Small intestine (tissue), 7 donors: ENCODE data around the gene SNX14. TPM values are rescaled to one million over a fixed set of nuclear protein-coding genes. Genes with fewer than 3 reads are reported as not detected.
"Not testable (repeated sequence)": the region's sequence is repeated elsewhere in the genome, so short reads cannot be mapped to it uniquely, and the experiment has no call there.

ENCODE experiments used
- DNase-seq, 2 donors: peaks; one replicate each; pipeline versions ENCODE4 v3.0.0 to v3.0.0-alpha.2; 2013
- FAIRE-seq: peaks from 2 replicates; lab custom pipeline; 2012; peaks lifted over from hg19 to GRCh38; lab: Jason Lieb, UNC
- H3K27ac ChIP-seq, 3 donors: one replicate each; pipeline ENCODE4 v1.5.1; 2013; ENCODE audit warnings: low read length in 2 of 3, mild to moderate bottlenecking in 2 of 3, control low read depth in 1 of 3, inconsistent platforms in 1 of 3, low read depth in 1 of 3, moderate library complexity in 1 of 3
- H3K27me3 ChIP-seq, 3 donors: one replicate each; pipeline ENCODE4 v1.6.1; 2013; ENCODE audit warnings: low read length in 3 of 3, inconsistent platforms in 1 of 3; ENCODE audit not compliant: control insufficient read depth in 3 of 3, insufficient read depth in 3 of 3
- H3K36me3 ChIP-seq, 3 donors: one replicate each; pipeline ENCODE4 v1.6.1; 2013; ENCODE audit warnings: low read length in 3 of 3, inconsistent platforms in 1 of 3, low read depth in 1 of 3, mild to moderate bottlenecking in 1 of 3, moderate library complexity in 1 of 3; ENCODE audit not compliant: control insufficient read depth in 3 of 3, insufficient read depth in 2 of 3
- H3K4me1 ChIP-seq, 3 donors: one replicate each; pipeline ENCODE4 v1.6.1; 2013; ENCODE audit warnings: low read length in 2 of 3, inconsistent platforms in 1 of 3, low read depth in 1 of 3, mild to moderate bottlenecking in 1 of 3, moderate library complexity in 1 of 3; ENCODE audit not compliant: control insufficient read depth in 3 of 3, insufficient read depth in 2 of 3
- H3K4me3 ChIP-seq, 3 donors: one replicate each; pipeline ENCODE4 v1.5.1; 2013; ENCODE audit warnings: low read length in 3 of 3, control low read depth in 1 of 3, inconsistent platforms in 1 of 3, low read depth in 1 of 3, mild to moderate bottlenecking in 1 of 3, moderate library complexity in 1 of 3
- H3K9me3 ChIP-seq, 2 donors: one replicate each; pipeline ENCODE4 v1.6.1; 2013; ENCODE audit warnings: low read depth in 1 of 2, low read length in 1 of 2; ENCODE audit not compliant: control insufficient read depth in 2 of 2, insufficient read depth in 1 of 2
- WGBS, 3 donors: extraction: QIAGEN DNeasy Blood & Tissue Kit; methylation state at CpG; one replicate each; pipeline ENCODE4 v1.1.7; 2013; 5-methylcytosine and 5-hydroxymethylcytosine counted together
- polyA plus RNA-seq, 4 donors: library from polyadenylated mRNA; stranded (reverse) in 3 of 4; unstranded in 1 of 4; fragments of 200-250 nt in 3 of 4; fragments of 120-200 nt in 1 of 4; gene quantifications; one replicate each; pipeline versions ENCODE4 v1.2.1 to v1.2.3, GENCODE V29; 2013
- donor health status: healthy with polysubstance abuse.
- donor health status: control.
- donor health status: control.
- donor health status: Bipolar disorder and iron deficiency.
- donor health status: healthy.

SNX14 gene
- polyA plus RNA-seq, 4 donors, result 43.2 to 98.4 (median 54.0) TPM

DNA sequence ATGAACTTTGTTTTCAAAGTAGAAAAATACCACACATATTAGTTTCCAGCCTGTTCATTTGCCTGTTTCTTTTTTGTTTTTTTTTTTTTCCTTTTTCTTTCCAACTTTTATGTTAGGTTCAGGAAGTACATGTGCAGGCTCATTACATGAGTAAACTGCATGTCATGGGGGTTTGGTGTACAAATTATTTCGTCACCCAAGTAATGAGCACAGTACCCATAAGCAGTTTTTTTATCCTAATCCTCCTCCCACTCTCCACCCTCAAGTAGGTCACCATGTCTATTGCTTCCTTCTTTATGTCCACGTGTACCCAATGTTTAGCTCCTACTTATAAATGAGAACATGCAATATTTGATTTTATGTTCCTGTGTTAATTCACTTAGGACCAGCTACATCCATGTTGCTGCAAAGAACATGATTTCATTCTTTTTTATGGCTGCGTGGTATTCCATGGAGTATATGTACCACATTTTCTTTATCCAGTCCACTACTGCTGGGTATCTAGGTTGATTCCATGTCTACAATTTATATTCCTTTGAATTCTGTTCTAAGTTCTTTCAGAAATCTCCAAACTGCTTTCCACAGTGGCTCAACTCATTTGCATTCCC is 31.8 kb downstream of the SNX14 start:
- Histone ChIP-seq H3K4me1 (no peaks in the 10 kb centered on the region), H3K4me3 (no peak overlapping the region), H3K27ac (no peak overlapping the region), H3K36me3 (peaks cover 0 to 20% (median 4%) of the 10 kb centered on the region in 3 donors), H3K9me3 (no peaks in the 10 kb centered on the region), H3K27me3 (no peaks in the 10 kb centered on the region)
- no peak for DNase-seq
- no peak for FAIRE-seq
- WGBS, 3 donors, result 92 to 95% (median 94%) methylated on average over 3 of the region's 3 CpGs

DNA sequence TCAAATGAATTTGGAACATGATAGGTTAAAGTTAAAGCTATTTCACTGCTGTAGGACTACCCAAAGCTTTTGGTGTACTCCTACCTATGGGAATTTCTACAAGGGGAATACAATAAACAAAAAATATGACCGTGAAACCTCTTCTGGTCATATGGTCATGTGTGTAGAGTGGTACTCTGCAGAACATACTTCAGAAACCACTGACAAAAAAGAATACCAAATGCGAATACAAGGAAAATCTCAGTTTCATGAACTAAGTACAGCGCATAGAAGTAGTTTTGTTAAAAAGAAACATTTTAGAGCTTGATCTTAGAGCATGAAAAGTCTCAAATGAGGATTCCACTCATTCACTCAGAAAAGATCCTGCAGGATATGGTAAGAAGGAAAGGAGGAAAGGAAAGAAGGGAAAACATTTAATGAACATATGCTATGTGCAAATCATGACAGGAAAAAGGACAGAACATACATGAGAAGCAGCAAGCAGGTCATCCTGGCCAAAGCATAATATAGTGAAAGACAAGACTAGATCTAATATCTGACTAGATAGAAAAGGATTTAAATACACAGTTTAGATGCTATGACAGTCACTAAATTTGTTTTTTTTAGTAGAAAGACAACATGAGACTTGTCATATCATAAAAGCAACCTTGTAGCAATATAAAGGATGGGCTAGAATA is 36.5 kb downstream of the SNX14 start:
- Histone ChIP-seq H3K27me3 (no peaks in the 10 kb centered on the region), H3K27ac (no peak overlapping the region), H3K9me3 (no peaks in the 10 kb centered on the region), H3K36me3 (peaks cover 0 to 19% (median 2%) of the 10 kb centered on the region in 3 donors), H3K4me3 (no peak overlapping the region), H3K4me1 (no peaks in the 10 kb centered on the region)
- no peak for FAIRE-seq
- 93 to 97% (median 94%) methylated on average over 3 of the region's 3 CpGs for WGBS, 3 donors
- no peak for DNase-seq

DNA sequence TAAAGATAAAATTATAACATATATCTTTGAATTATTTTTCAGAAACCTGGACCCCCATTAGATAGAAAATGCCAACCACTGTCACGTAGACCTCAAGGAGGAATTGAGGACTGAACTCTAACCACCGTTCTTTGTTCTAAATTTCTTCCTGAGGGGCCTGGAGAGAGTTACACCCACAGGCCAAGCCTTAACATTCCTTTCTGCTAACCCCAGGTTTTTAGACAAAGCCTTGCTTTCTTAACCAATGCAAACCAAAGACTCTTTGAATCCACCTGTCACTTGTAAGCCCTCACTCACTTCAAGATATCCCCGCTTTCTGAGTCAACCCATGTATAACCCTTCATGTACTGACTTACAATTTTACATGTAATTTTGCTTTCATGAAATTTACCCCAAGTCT is 41.0 kb downstream of the SNX14 start:
- DNase-seq (no peak), FAIRE-seq (no peak)
- no peak overlapping the region for H3K4me3 ChIP-seq
- no peaks in the 10 kb centered on the region for H3K4me1 ChIP-seq
- peaks cover 0 to 18% (median 6%) of the 10 kb centered on the region in 3 donors for H3K36me3 ChIP-seq
- WGBS, 3 donors, result 97 to 99% (median 98%) methylated on average over 3 of the region's 3 CpGs
- H3K27ac ChIP-seq, result no peak overlapping the region
- H3K9me3 ChIP-seq, result no peaks in the 10 kb centered on the region
- H3K27me3 ChIP-seq, result no peaks in the 10 kb centered on the region

DNA sequence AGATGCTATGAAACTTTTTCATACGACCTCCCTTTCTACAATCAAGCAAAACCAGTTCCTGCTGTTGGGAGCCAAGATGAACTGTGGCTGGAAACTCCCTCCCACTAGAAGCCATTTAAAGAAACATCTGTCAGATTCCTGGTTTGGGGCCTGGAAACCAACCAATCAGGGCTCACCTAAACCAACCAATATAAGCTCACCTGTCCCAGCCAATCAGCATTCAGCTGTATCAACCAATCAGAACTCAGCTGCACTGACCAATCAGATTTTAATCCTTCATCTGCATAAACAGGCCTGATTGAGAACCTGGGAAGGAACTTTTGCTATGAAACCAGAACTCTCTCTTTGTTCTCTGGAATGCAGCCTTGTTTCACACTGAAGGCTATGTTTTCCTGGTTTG is 42.4 kb downstream of the SNX14 start:
- Histone ChIP-seq H3K27me3 (no peaks in the 10 kb centered on the region), H3K9me3 (no peaks in the 10 kb centered on the region), H3K36me3 (peaks cover 0 to 22% (median 4%) of the 10 kb centered on the region in 3 donors), H3K27ac (no peak overlapping the region), H3K4me1 (no peaks in the 10 kb centered on the region), H3K4me3 (no peak overlapping the region)
- FAIRE-seq, result no peak
- WGBS, 3 donors, result 71 to 78% (median 73%) methylated on average over 1 of the region's 1 CpG
- no peak for DNase-seq

DNA sequence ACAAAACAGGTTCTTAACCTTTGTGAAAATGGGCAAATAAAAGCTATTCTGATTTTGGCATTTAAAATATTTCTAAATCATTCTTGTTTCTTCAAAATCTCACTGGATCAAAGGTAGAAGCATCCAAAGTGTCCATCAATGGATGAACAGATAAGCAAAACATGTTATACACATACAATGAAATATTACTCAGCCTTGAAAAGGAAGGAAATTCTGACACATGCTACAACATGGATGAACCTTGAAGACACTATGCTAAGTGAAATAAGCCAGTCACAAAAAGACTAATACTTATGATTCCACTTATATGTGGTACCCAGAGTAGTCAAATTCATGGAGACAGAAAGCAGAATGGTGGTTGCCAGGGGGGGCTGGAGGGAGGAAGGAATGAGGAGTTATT is 45.9 kb downstream of the SNX14 start:
- no peaks in the 10 kb centered on the region for H3K27me3 ChIP-seq
- DNase-seq, result no peak
- peaks cover 3 to 20% (median 4%) of the 10 kb centered on the region in 3 donors for H3K36me3 ChIP-seq
- H3K27ac ChIP-seq, result no peak overlapping the region
- FAIRE-seq, result no peak
- no peaks in the 10 kb centered on the region for H3K4me1 ChIP-seq
- no peaks in the 10 kb centered on the region for H3K9me3 ChIP-seq
- no peak overlapping the region for H3K4me3 ChIP-seq

DNA sequence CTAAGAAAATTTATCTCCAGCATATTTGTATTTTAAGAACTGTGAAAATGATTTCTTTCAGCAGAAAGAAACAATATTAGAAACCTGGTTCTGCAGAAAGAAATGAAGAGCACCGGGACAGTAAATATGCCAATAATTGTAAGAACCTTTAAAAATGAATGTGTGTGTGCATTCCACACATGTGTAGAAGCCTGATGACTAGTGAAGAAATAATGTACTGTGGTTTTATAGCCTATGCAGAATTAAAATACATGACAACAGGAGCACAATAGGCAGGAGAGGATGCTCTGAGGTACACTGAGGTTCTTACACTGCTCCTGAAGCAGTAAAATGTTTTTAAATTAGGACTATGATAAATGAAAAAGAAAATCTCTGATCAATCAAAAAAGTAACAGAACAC is 48.9 kb downstream of the SNX14 start:
- H3K4me1 ChIP-seq, result no peaks in the 10 kb centered on the region
- no peak overlapping the region for H3K27ac ChIP-seq
- peaks cover 2 to 24% (median 3%) of the 10 kb centered on the region in 3 donors for H3K36me3 ChIP-seq
- FAIRE-seq, result no peak
- H3K4me3 ChIP-seq, result no peak overlapping the region
- H3K27me3 ChIP-seq, result no peaks in the 10 kb centered on the region
- H3K9me3 ChIP-seq, result no peaks in the 10 kb centered on the region
- no peak for DNase-seq
- 97 to 100% (median 98%) methylated on average over 1 of the region's 1 CpG for WGBS, 3 donors

DNA sequence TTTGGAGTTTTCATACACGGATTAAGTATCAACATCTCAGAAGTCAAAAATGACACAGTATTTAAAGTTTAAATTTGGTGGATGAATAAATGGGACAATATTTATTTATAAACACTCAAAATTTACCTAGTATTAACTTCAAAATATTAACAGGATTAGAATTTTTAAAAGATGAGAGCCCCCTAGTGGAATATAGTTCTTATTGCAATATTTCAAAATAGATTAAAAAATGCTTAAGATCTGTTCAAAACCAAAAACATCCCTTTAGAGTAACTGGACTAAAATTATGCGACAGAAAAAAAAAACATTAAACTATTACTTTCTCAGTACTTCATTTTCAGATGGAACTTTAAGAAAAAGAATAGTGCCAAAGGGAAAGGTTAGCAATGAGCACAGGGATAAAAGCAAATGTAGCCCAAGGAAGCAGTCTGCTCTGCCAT is 56.6 kb downstream of the SNX14 start:
- peak; percentile 95 for FAIRE-seq
- no peaks in the 10 kb centered on the region for H3K4me1 ChIP-seq
- no peaks in the 10 kb centered on the region for H3K27me3 ChIP-seq
- WGBS, 3 donors, result 66 to 71% (median 68%) methylated on average over 2 of the region's 2 CpGs
- peak; percentile 3 to 9 for DNase-seq
- no peak overlapping the region for H3K4me3 ChIP-seq
- H3K36me3 ChIP-seq, result peaks cover 4 to 22% (median 5%) of the 10 kb centered on the region in 3 donors
- H3K27ac ChIP-seq, result no peak overlapping the region
- H3K9me3 ChIP-seq, result no peaks in the 10 kb centered on the region

DNA sequence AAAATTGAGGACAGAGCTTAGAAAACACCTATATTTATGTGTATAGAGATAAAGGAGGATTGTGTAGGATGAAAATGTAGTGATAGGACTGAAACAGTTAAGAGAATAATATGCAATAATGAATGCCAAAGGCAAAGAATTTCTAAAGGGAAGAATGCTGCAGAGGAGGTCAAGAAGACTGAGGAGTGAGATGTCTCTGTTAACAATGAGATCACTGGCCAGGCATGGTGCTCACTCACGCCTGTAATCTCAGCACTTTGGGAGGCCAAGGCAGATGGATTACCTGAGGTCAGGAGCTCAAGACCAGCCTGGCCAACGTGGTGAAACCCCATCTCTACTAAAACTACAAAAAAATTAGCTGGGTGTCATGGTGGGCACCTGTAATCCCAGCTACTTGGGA is 69.4 kb downstream of the SNX14 start:
- peaks cover 5 to 29% (median 5%) of the 10 kb centered on the region in 3 donors for H3K36me3 ChIP-seq

More for the DNA sequence above, 69.4 kb downstream of the SNX14 start:
- H3K27ac ChIP-seq, DNase-seq, FAIRE-seq, H3K9me3 ChIP-seq, H3K27me3 ChIP-seq, H3K4me3 ChIP-seq, H3K4me1 ChIP-seq: not testable (repeated sequence)
- 80 to 93% (median 81%) methylated on average over 2 of the region's 2 CpGs for WGBS, 3 donors
